Pulmonary artery endothelial cell (primary cell): ENCODE data around the gene PRR20C. TPM values are rescaled to one million over a fixed set of nuclear protein-coding genes. Genes with fewer than 3 reads are reported as not detected.
"Not testable (repeated sequence)": the region's sequence is repeated elsewhere in the genome, so short reads cannot be mapped to it uniquely, and the experiment has no call there.

Experiments
- DNase-seq: peaks from one replicate; pipeline ENCODE4 v3.0.0-alpha.2; 2011; ENCODE audit warnings: low read depth, low spot score
- total RNA-seq: library from RNA; depleted of rRNA; stranded (reverse); fragments of >200 nt; gene quantifications from 2 replicates; pipeline ENCODE4 v1.2.3, GENCODE V29; 2014

PRR20C gene
- not detected in 2 replicates for total RNA-seq

DNA sequence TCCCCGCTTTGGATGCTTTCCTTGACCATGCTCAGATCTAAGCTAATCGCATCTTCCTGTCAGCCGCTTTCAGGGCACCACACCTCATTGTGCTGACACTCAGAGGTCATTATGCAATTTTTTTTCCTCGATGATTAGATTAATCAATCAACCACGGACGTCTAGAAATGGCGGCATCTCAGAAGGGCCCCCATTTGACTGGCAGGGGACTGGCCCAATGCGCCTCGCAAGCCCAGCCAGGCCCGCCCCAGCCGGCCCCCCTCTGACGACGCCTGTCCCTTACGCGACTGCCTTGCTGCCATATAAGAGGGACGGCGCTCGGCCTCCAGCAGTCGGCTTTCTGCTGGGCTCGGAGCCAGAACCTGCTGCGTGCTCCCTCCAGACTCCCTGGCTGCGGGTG lies at the start of gene PRR20C:
Gene PRR20C (plus strand): TSS at position 301 of the 400 bp plus-strand sequence. CDS start 387 bp downstream, outside the sequence.
- not testable (repeated sequence) for DNase-seq

- no peak for DNase-seq
These were observed 38.9 kb upstream of the PRR20C start for GRCh38 chr13:57114945-57115344.

- DNase-seq: no peak
These were observed 30.2 kb upstream of the PRR20C start for GRCh38 chr13:57123681-57124080.

GRCh38 chr13:57128909-57129308 lies 25.0 kb upstream of the PRR20C start:
- no peak for DNase-seq

DNA sequence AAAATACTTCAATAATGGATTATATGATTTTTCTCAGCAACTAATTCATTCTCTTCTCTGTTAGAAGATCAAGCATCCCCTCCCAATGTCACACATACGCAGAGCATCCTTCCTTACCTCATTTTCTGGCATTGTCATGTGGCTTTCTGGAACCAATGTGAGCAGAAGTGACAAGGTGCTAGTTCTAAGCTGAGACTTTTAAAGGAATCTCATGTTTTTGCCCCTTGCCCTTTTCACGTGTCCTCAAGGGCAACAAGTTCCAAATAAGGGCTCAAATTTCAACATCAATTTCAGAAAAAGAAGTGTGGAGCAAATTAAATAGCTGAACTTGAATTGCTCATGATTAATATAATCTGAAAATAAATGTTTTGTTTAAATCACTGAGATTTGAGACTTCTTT lies 17.8 kb upstream of the PRR20C start:
- DNase-seq: no peak

DNA sequence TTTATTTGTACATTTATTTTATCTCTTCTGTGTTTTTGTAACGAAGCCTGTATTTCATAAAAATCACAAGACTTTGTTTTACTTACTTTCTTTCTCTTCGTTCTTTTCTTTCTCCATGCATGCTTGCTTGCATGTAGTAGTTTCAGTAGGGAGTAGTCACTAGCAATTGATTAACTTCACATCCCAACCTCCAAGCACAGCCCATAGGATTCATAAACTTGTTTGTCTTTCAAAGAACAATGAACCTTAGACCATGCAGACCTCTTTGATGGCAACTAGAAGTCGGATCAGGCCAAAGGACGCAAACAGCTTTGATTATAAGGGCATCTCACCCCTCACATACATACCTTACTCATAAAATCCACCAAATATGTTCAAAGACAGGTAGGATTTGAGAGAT lies 16.3 kb upstream of the PRR20C start:
- DNase-seq: no peak

DNA sequence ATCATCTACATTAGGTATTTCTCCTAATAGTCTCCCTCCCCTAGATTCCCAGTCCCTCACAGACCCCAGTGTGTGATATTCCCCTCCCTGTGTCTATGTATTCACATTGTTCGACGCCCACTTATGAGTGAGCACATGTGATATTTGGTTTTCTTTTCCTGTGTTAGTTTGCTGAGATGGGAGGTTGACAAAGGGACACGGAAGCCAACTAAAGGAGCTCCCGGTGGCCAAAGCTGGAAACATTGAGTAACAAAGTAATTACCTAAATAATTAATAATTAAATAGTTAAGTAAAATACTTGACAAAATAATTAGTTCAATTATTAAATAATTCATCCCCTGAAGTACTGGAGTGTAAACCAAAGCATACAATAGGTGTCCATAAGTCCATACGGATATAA lies 14.9 kb upstream of the PRR20C start:
- no peak for DNase-seq

GRCh38 chr13:57139781-57140180 lies 14.1 kb upstream of the PRR20C start:
- DNase-seq: not testable (repeated sequence)

DNA sequence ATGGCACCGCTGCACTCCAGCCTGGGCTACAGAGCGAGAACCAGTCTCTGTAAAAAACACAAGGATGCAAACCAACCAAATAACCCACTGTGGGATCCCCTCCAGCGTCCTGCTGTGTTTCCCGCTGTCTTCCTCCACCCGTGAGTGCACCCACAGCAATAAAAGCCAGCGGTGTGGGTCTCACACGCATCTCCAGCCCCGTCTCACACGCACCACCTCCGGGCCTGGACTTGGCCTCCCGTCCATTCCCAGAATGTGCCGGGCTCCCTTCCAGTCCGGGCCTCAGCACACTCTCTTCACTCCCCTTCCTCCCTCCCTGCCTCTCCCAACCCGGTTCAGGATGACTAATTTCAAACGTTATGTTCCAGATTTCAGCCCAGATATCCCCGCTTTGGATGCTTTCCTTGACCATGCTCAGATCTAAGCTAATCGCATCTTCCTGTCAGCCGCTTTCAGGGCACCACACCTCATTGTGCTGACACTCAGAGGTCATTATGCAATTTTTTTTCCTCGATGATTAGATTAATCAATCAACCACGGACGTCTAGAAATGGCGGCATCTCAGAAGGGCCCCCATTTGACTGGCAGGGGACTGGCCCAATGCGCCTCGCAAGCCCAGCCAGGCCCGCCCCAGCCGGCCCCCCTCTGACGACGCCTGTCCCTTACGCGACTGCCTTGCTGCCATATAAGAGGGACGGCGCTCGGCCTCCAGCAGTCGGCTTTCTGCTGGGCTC lies 13.5 kb upstream of the PRR20C start, which contains the start of gene PRR20A:
Gene PRR20A (plus strand): TSS at position 684 of the 734 bp plus-strand sequence. CDS start 387 bp downstream, outside the sequence.
- DNase-seq: not testable (repeated sequence)

DNA sequence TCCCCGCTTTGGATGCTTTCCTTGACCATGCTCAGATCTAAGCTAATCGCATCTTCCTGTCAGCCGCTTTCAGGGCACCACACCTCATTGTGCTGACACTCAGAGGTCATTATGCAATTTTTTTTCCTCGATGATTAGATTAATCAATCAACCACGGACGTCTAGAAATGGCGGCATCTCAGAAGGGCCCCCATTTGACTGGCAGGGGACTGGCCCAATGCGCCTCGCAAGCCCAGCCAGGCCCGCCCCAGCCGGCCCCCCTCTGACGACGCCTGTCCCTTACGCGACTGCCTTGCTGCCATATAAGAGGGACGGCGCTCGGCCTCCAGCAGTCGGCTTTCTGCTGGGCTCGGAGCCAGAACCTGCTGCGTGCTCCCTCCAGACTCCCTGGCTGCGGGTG lies 6.7 kb upstream of the PRR20C start, which contains the start of gene PRR20B:
Gene PRR20B (plus strand): TSS at position 301 of the 400 bp plus-strand sequence. CDS start 387 bp downstream, outside the sequence.
- not testable (repeated sequence) for DNase-seq

GRCh38 chr13:57148106-57148505 lies 5.8 kb upstream of the PRR20C start:
- DNase-seq: not testable (repeated sequence)

- DNase-seq: not testable (repeated sequence)
These were observed 6.5 kb downstream of the PRR20C start, which contains the start of gene PRR20D for GRCh38 chr13:57160332-57160731. TSS of gene PRR20D (plus strand) at chr13:57160632. CDS start at chr13:57161019, 387 bp downstream.

DNA sequence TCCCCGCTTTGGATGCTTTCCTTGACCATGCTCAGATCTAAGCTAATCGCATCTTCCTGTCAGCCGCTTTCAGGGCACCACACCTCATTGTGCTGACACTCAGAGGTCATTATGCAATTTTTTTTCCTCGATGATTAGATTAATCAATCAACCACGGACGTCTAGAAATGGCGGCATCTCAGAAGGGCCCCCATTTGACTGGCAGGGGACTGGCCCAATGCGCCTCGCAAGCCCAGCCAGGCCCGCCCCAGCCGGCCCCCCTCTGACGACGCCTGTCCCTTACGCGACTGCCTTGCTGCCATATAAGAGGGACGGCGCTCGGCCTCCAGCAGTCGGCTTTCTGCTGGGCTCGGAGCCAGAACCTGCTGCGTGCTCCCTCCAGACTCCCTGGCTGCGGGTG lies 13.0 kb downstream of the PRR20C start, which contains the start of gene PRR20E:
Gene PRR20E (plus strand): TSS at position 301 of the 400 bp plus-strand sequence. CDS start 387 bp downstream, outside the sequence.
- DNase-seq: not testable (repeated sequence)

- DNase-seq: no peak
These were observed 37.8 kb downstream of the PRR20C start for GRCh38 chr13:57191667-57192066.

Other genes starting within 250 kb of the PRR20C start
- gene PRR20A, start 13.1 kb upstream of the PRR20C start, total RNA-seq: not detected in 2 replicates
- not detected in 2 replicates for gene PRR20B, start 6.6 kb upstream of the PRR20C start, total RNA-seq
- gene PRR20D, start 6.6 kb downstream of the PRR20C start, total RNA-seq: not detected in 2 replicates
- not detected in 2 replicates for gene PRR20E, start 13.1 kb downstream of the PRR20C start, total RNA-seq